ENCODE results near the gene RALGPS2. TPM values are rescaled to one million over a fixed set of nuclear protein-coding genes. Genes with fewer than 3 reads are reported as not detected.

Gene RALGPS2, protein sequence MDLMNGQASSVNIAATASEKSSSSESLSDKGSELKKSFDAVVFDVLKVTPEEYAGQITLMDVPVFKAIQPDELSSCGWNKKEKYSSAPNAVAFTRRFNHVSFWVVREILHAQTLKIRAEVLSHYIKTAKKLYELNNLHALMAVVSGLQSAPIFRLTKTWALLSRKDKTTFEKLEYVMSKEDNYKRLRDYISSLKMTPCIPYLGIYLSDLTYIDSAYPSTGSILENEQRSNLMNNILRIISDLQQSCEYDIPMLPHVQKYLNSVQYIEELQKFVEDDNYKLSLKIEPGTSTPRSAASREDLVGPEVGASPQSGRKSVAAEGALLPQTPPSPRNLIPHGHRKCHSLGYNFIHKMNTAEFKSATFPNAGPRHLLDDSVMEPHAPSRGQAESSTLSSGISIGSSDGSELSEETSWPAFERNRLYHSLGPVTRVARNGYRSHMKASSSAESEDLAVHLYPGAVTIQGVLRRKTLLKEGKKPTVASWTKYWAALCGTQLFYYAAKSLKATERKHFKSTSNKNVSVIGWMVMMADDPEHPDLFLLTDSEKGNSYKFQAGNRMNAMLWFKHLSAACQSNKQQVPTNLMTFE
- total RNA-seq (2021): 12.5 and 12.7 TPM in 2 replicates
- percentile 62 among the genes with signal in this experiment for Bru-seq, nascent RNA
- BruChase-seq, experiment 1, labeled RNA remaining after a 2-hour chase: percentile 60 among the genes with signal in this experiment
- percentile 59 among the genes with signal in this experiment for BruChase-seq, experiment 2, labeled RNA remaining after a 6-hour chase
- long read RNA-seq, partial matches to known transcripts: 0 of 5 reads
- long read RNA-seq, other reads (novel, unspliced or antisense): 4 of 5 reads

DNA sequence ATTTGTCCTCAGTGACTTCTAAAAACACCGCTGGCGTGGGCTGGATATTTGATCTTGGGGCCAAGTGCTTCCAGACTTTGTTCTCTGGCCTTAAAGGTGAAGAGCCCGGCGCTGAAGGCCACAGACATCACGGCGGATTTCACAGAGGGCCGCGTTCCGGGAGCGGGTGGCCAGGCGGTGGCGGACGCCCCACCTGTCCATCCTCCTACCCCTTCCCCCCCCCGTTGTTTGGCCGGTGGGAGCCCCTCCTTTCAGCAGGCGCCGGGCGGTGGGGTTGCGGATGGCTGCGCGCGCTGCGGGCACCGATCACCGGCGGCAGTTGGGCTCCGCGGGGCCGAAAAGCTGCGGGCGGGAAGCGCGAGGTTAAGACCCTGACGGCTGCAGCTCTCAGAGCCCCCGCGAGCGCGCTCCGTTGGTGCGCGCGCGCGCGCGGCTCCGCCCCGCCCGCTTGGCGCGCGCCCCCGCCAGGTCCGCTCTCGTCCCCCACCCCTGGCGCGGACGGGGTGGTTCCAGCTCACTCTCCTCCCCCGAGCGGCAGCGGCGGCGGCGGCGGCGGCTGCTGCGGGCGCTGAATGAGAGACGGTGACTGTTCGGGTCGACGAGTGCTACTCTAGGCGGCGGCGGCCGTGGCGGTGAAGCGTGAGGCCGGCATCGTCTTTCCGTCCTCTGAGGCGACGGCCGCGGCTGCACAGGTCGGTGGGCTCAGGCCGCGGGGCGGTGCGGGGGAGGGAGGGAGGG is at the start of gene RALGPS2:
Gene RALGPS2 (plus strand): TSS at position 517 of the 738 bp plus-strand sequence. CDS start 51,521 bp downstream, outside the sequence.
- ChIA-PET POLR2A (ENCODE audit: low non-redundant PET) (interaction anchor here (0.6 kb wide), 2 partner anchors 28 to 95 kb away, joined by 3 to 6 read pairs; no protein-coding TSS in a partner anchor), CTCF (no interaction called here)
- Histone ChIP-seq H3K4me3 (ENCODE audit: low read depth, low read length, poor library complexity, severe bottlenecking) (peak within 1 kb of the TSS; percentile 92), H3K9me3 (ENCODE audit: low read depth, low read length, poor library complexity, severe bottlenecking) (no peaks in the 10 kb centered on the region), H3K27me3 (replicated peaks; ENCODE audit: insufficient read depth, low read depth, low read length, poor library complexity) (peaks cover 15% of the 10 kb centered on the region), H3K4me1 (ENCODE audit: insufficient read depth, low read length, poor library complexity, severe bottlenecking) (no peaks in the 10 kb centered on the region), H3K27ac (ENCODE audit: low read depth, low read length, poor library complexity, severe bottlenecking) (peak within 1 kb of the TSS; percentile 61), H3K36me3 (ENCODE audit: insufficient read depth, low read length, poor library complexity, severe bottlenecking) (no peaks in the 10 kb centered on the region)
- TF ChIP-seq, protein P1, sequence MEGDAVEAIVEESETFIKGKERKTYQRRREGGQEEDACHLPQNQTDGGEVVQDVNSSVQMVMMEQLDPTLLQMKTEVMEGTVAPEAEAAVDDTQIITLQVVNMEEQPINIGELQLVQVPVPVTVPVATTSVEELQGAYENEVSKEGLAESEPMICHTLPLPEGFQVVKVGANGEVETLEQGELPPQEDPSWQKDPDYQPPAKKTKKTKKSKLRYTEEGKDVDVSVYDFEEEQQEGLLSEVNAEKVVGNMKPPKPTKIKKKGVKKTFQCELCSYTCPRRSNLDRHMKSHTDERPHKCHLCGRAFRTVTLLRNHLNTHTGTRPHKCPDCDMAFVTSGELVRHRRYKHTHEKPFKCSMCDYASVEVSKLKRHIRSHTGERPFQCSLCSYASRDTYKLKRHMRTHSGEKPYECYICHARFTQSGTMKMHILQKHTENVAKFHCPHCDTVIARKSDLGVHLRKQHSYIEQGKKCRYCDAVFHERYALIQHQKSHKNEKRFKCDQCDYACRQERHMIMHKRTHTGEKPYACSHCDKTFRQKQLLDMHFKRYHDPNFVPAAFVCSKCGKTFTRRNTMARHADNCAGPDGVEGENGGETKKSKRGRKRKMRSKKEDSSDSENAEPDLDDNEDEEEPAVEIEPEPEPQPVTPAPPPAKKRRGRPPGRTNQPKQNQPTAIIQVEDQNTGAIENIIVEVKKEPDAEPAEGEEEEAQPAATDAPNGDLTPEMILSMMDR (conservative IDR thresholded peaks at IDR 0.05; ENCODE audit: low read depth, low read length): no peak
- no peak for TF ChIP-seq EZH2 (IDR thresholded peaks at IDR 0.05; ENCODE audit: borderline replicate concordance, low read depth, low read length, poor library complexity, severe bottlenecking)
- DNase-seq (ENCODE audit: low spot score): peak; percentile 84
- intact Hi-C loops (cut with micrococcal nuclease; ENCODE audit: unreplicated experiment): no loop called here
- no TSS peak for BruUV-seq (replicated peaks)

DNA sequence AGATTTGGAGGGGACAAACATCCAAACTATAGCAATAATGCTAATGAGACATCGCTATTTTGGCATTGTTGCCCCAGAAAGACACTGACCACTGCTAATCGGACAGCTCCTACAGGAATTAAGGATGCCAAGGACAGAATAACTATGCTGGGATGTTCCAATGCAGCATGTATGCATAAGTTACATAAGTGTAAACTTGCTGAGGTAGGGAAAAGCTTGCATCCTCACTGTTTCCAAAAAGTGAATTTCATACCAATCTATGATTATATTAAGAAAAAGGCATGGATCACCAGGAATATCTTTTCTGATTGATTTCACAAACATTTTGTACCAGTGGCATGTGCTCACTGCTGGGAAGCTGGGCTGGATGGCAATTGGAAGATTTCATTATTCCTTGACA is 45.8 kb upstream of the RALGPS2 start:
- intact Hi-C loops (cut with micrococcal nuclease; ENCODE audit: unreplicated experiment): no loop called here
- no peak for DNase-seq (ENCODE audit: low spot score)
- Histone ChIP-seq H3K9me3 (ENCODE audit: low read depth, low read length, poor library complexity, severe bottlenecking) (no peaks in the 10 kb centered on the region), H3K4me3 (ENCODE audit: low read depth, low read length, poor library complexity, severe bottlenecking) (no peak overlapping the region), H3K4me1 (ENCODE audit: insufficient read depth, low read length, poor library complexity, severe bottlenecking) (no peaks in the 10 kb centered on the region), H3K27ac (ENCODE audit: low read depth, low read length, poor library complexity, severe bottlenecking) (no peak overlapping the region), H3K27me3 (replicated peaks; ENCODE audit: insufficient read depth, low read depth, low read length, poor library complexity) (no peaks in the 10 kb centered on the region), H3K36me3 (ENCODE audit: insufficient read depth, low read length, poor library complexity, severe bottlenecking) (no peaks in the 10 kb centered on the region)
- no peak for TF ChIP-seq EZH2 (IDR thresholded peaks at IDR 0.05; ENCODE audit: borderline replicate concordance, low read depth, low read length, poor library complexity, severe bottlenecking)
- TF ChIP-seq, protein P1 (conservative IDR thresholded peaks at IDR 0.05; ENCODE audit: low read depth, low read length): no peak
- ChIA-PET CTCF (no interaction called here), POLR2A (ENCODE audit: low non-redundant PET) (no interaction called here)
- BruUV-seq (replicated peaks): no TSS peak

DNA sequence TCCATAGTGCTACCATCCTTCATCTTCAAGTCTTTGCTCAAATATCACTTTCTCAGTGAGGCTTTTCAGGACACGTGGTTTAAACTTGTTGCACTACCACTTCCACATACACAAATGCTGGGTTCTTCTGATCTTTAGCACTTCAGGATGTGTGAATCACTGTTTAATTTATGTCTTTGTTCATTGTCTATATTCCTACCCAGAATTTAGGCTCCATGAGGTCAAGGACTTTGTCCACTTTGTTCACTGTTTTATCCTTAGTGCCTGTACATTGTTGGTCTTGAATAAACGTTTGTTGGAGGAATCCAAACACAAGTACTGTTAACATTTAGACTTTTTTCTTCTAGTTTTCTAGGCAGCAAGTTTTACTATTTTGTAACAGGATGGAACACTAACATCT is 42.6 kb upstream of the RALGPS2 start:
- POLR2A ChIA-PET (ENCODE audit: low non-redundant PET): no interaction called here
- intact Hi-C loops (cut with micrococcal nuclease; ENCODE audit: unreplicated experiment): no loop called here

More for the DNA sequence above, 42.6 kb upstream of the RALGPS2 start:
- no peak for DNase-seq (ENCODE audit: low spot score)
- CTCF ChIA-PET: no interaction called here
- TF ChIP-seq EZH2 (IDR thresholded peaks at IDR 0.05; ENCODE audit: borderline replicate concordance, low read depth, low read length, poor library complexity, severe bottlenecking): no peak
- TF ChIP-seq, protein P1 (conservative IDR thresholded peaks at IDR 0.05; ENCODE audit: low read depth, low read length): no peak
- H3K27me3 ChIP-seq (replicated peaks; ENCODE audit: insufficient read depth, low read depth, low read length, poor library complexity): no peaks in the 10 kb centered on the region
- no peaks in the 10 kb centered on the region for H3K4me1 ChIP-seq (ENCODE audit: insufficient read depth, low read length, poor library complexity, severe bottlenecking)
- H3K4me3 ChIP-seq (ENCODE audit: low read depth, low read length, poor library complexity, severe bottlenecking): no peak overlapping the region
- no peak overlapping the region for H3K27ac ChIP-seq (ENCODE audit: low read depth, low read length, poor library complexity, severe bottlenecking)
- H3K9me3 ChIP-seq (ENCODE audit: low read depth, low read length, poor library complexity, severe bottlenecking): no peaks in the 10 kb centered on the region
- no peaks in the 10 kb centered on the region for H3K36me3 ChIP-seq (ENCODE audit: insufficient read depth, low read length, poor library complexity, severe bottlenecking)
- no TSS peak for BruUV-seq (replicated peaks)

All from A673 (cell line).